K562 (cell line): ENCODE data around the gene ANP32B. TPM values are rescaled to one million over a fixed set of nuclear protein-coding genes. Genes with fewer than 3 reads are reported as not detected.

Experiments
- BRD4 ChIP-seq: fragments of 200-600 bp; sonication (generic); IDR thresholded peaks from 2 replicates; pipeline ENCODE4 v1.6.1; 2017; ENCODE audit warnings: inconsistent platforms
- BRD9 ChIP-seq: fragments of 450-650 bp; IDR thresholded peaks from 2 replicates; pipeline ENCODE4 v1.6.1; 2018; ENCODE audit warnings: low read depth; ENCODE audit not compliant: partially characterized antibody
- BRF2 ChIP-seq: IDR thresholded peaks from 3 replicates; pipeline ENCODE4 v1.6.1; 2011; ENCODE audit warnings: borderline replicate concordance, mild to moderate bottlenecking; ENCODE audit not compliant: insufficient read length, insufficient read depth
- DPF2 ChIP-seq: fragments of 450-650 bp; IDR thresholded peaks from 2 replicates; pipeline ENCODE4 v1.6.1; 2016
- KAT7 ChIP-seq: sonication (generic); formaldehyde crosslinking; IDR thresholded peaks from 2 replicates; pipeline ENCODE4 v1.8.0; 2022; ENCODE audit warnings: missing genetic modification reagents, mild to moderate bottlenecking, borderline replicate concordance
- MAX ChIP-seq: sonication (generic); formaldehyde crosslinking; IDR thresholded peaks from 2 replicates; pipeline ENCODE4 v1.9.0; 2022; ENCODE audit warnings: mild to moderate bottlenecking, missing genetic modification reagents
- MIER1 ChIP-seq: fragments of 450-650 bp; IDR thresholded peaks from 2 replicates; pipeline ENCODE4 v1.6.1; 2016; ENCODE audit warnings: antibody characterized with exemption, mild to moderate bottlenecking, low read depth
- RBM25 ChIP-seq: fragments of 200-400 bp; formaldehyde crosslinking; IDR thresholded peaks from 2 replicates; pipeline ENCODE4 v1.6.1; 2018; ENCODE audit warnings: low read length, low read depth, moderate library complexity; ENCODE audit not compliant: severe bottlenecking
- TEAD1 ChIP-seq, 2 experiments: fragments of 450-650 bp in 1 of 2; sonication (generic) in 1 of 2; formaldehyde crosslinking; IDR thresholded peaks; 2 replicates each; pipeline versions ENCODE4 v1.4.0 to v1.8.0; 2020 to 2022; ENCODE audit warnings: mild to moderate bottlenecking in 2 of 2, missing genetic modification reagents in 1 of 2
- TFAM ChIP-seq: fragments of 250-450 bp; sonication (Bioruptor Pico); conservative IDR thresholded peaks from 2 replicates; pipeline ENCODE4 v1.5.0; 2021; ENCODE audit warnings: mild to moderate bottlenecking, moderate library complexity
- ZKSCAN1 ChIP-seq: fragments of 150-350 bp; IDR thresholded peaks from 2 replicates; pipeline ENCODE4 v1.6.1; 2016; ENCODE audit warnings: low read depth, low read length
- ZNF407 ChIP-seq: fragments of 450-650 bp; IDR thresholded peaks from 2 replicates; pipeline ENCODE4 v1.6.1; 2016; ENCODE audit warnings: low read depth
- polyA plus RNA-seq, 8 experiments: library from polyadenylated mRNA; depleted of rRNA in 4 of 8; stranded (reverse) in 5 of 8; unstranded in 3 of 8; fragments of >200 nt; fragmentation: Nextera tagmentation in 2 of 8; fragmentation: Illumina TruSeq in 1 of 8; extraction: Ambion mirVana in 2 of 8; extraction: Trizol in 1 of 8; gene quantifications; 2 replicates each; pipeline versions ENCODE4 v1.2.1 to v1.2.3, GENCODE V29; 2011 to 2014; ENCODE audit warnings: inconsistent platforms in 1 of 8, missing spikeins in 1 of 8
- total RNA-seq, 7 experiments: library from RNA; depleted of rRNA in 6 of 7; stranded (reverse); fragments of >200 nt in 6 of 7; fragmentation: Illumina TruSeq in 2 of 7; extraction: Trizol in 2 of 7; gene quantifications; 2 replicates each; pipeline versions ENCODE4 v1.2.1 to v1.2.3, GENCODE V29; 2011 to 2021; ENCODE audit warnings: low replicate concordance in 1 of 7
- TF ChIP-seq, protein P1 (sequence below), 2 experiments: IDR thresholded peaks; 2 replicates each; pipeline ENCODE4 v1.6.1; 2011; ENCODE audit warnings: borderline replicate concordance in 1 of 2, control low read depth in 1 of 2, low read depth in 1 of 2, low read length in 1 of 2, mild to moderate bottlenecking in 1 of 2, mixed read lengths in 1 of 2, moderate library complexity in 1 of 2; ENCODE audit not compliant: insufficient read depth in 1 of 2, insufficient read length in 1 of 2, poor library complexity in 1 of 2, severe bottlenecking in 1 of 2; ENCODE audit errors: extremely low read depth in 1 of 2
- TF ChIP-seq, protein P2 (sequence below): fragments of 450-650 bp; IDR thresholded peaks from 2 replicates; pipeline ENCODE4 v1.7.1; 2018; ENCODE audit warnings: mild to moderate bottlenecking, low read depth; ENCODE audit not compliant: partially characterized antibody

ANP32B gene
- total and polyA plus RNA-seq, 9 of the 15 experiments (the other 6 are each of a cell fraction or from before 2014, with no cell fraction given), result 68.9 to 815 (median 141) TPM

DNA sequence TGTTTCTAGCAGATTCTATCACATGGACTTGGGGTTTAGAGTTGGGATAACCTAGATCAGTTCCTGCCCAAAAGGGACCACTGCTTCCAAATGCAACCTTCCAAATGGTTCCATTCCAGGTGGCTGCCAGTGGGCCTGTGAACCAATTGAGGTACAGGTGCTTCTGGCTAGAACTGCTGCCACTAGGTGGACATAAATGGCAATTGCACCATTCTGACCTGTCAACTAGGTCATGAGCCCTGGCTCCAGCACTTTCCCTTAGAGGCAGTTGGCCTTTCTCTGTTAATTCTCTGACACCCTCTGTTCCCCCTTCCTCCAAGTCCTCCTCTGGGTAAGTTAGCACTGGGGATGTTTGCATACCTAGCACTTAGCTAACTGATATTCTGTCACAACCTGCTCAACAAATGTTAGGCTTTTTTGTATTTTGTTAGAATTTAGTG lies 28.6 kb upstream of the ANP32B start (continued):
- TF ChIP-seq RBM25 (no peak), BRF2 (no peak), KAT7 (CRISPR knock-in tag) (no peak), DPF2 (peak; percentile 41; the same call in 1 of the 2 replicates), TFAM (CRISPR knock-in tag) (no peak), ZKSCAN1 (no peak), MIER1 (no peak), BRD4 (no peak), TEAD1 (CRISPR knock-in tag; IDR thresholded peaks at IDR 0.05) (0 out of 4 replicates have a peak, but pooled peaks of 1 of the 2 experiments have one; percentile 43), MAX (0 out of 2 replicates have a peak, but pooled peaks have one; percentile 22), ZNF407 (no peak), BRD9 (peak; percentile 88)
- TF ChIP-seq, protein P1, sequence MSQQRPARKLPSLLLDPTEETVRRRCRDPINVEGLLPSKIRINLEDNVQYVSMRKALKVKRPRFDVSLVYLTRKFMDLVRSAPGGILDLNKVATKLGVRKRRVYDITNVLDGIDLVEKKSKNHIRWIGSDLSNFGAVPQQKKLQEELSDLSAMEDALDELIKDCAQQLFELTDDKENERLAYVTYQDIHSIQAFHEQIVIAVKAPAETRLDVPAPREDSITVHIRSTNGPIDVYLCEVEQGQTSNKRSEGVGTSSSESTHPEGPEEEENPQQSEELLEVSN (IDR thresholded peaks at IDR 0.05; ENCODE audit: borderline replicate concordance in 1 of 2, extremely low read depth in 1 of 2, insufficient read depth in 1 of 2, insufficient read length in 1 of 2, low read depth in 1 of 2, low read length in 1 of 2, poor library complexity in 1 of 2, severe bottlenecking in 1 of 2), result peak in 1 of 2 experiments; percentile 49
- TF ChIP-seq, protein P2, sequence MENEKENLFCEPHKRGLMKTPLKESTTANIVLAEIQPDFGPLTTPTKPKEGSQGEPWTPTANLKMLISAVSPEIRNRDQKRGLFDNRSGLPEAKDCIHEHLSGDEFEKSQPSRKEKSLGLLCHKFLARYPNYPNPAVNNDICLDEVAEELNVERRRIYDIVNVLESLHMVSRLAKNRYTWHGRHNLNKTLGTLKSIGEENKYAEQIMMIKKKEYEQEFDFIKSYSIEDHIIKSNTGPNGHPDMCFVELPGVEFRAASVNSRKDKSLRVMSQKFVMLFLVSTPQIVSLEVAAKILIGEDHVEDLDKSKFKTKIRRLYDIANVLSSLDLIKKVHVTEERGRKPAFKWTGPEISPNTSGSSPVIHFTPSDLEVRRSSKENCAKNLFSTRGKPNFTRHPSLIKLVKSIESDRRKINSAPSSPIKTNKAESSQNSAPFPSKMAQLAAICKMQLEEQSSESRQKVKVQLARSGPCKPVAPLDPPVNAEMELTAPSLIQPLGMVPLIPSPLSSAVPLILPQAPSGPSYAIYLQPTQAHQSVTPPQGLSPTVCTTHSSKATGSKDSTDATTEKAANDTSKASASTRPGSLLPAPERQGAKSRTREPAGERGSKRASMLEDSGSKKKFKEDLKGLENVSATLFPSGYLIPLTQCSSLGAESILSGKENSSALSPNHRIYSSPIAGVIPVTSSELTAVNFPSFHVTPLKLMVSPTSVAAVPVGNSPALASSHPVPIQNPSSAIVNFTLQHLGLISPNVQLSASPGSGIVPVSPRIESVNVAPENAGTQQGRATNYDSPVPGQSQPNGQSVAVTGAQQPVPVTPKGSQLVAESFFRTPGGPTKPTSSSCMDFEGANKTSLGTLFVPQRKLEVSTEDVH, result no peak
